ENCODE results near the gene MAGI2.

- TF ChIP-seq POLR2A (IDR thresholded peaks at IDR 0.05) (no peak), CTCF (IDR thresholded peaks at IDR 0.05 in 4 of 5, conservative IDR thresholded peaks at IDR 0.05 in 1 of 5) (no peak)
Measured at GRCh38 chr7:79199961-79200360, 253.5 kb downstream of the MAGI2 start.
